Neuronal stem cell (in vitro differentiated cells): Measurements from ENCODE around the gene ELP1.
"Not testable (repeated sequence)": the region's sequence is repeated elsewhere in the genome, so short reads cannot be mapped to it uniquely, and the experiment has no call there.

Source experiments
- DNase-seq: peaks from one replicate; pipeline ENCODE4 v3.0.0-alpha.2; 2013; ENCODE audit warnings: low spot score
- H2AFZ ChIP-seq: one replicate; pipeline ENCODE4 v1.6.1; 2013; ENCODE audit warnings: mild to moderate bottlenecking, low read length, inconsistent platforms
- H2AK5ac ChIP-seq: 2 replicates; pipeline ENCODE4 v1.6.1; 2013; ENCODE audit warnings: low read depth, mild to moderate bottlenecking, inconsistent platforms, low read length, moderate library complexity, mixed read lengths
- H2BK120ac ChIP-seq: 2 replicates; pipeline ENCODE4 v1.6.1; 2013; ENCODE audit warnings: low read depth, mild to moderate bottlenecking, inconsistent platforms, low read length, moderate library complexity, mixed read lengths
- H2BK12ac ChIP-seq: one replicate; pipeline ENCODE4 v1.6.1; 2013; ENCODE audit warnings: low read length, inconsistent platforms
- H2BK15ac ChIP-seq: 2 replicates; pipeline ENCODE4 v1.6.1; 2013; ENCODE audit warnings: mild to moderate bottlenecking, low read length, inconsistent platforms, mixed read lengths
- H2BK5ac ChIP-seq: one replicate; pipeline ENCODE4 v1.6.1; 2013; ENCODE audit warnings: inconsistent platforms, mild to moderate bottlenecking, low read length, moderate library complexity
- H3K14ac ChIP-seq: one replicate; pipeline ENCODE4 v1.6.1; 2013; ENCODE audit warnings: low read length, inconsistent platforms
- H3K18ac ChIP-seq: 2 replicates; pipeline ENCODE4 v1.6.1; 2013; ENCODE audit warnings: low read length, inconsistent platforms
- H3K23ac ChIP-seq: 2 replicates; pipeline ENCODE4 v1.6.1; 2013; ENCODE audit warnings: low read depth, mild to moderate bottlenecking, mixed read lengths, low read length, inconsistent platforms; ENCODE audit not compliant: poor library complexity
- H3K27ac ChIP-seq: replicated peaks from 3 replicates; pipeline ENCODE4 v1.5.1; 2013; ENCODE audit warnings: low read length, inconsistent platforms
- H3K27me3 ChIP-seq, 3 experiments: 2 replicates each; pipeline ENCODE4 v1.6.1; 2013; ENCODE audit warnings: low read length in 3 of 3, mild to moderate bottlenecking in 2 of 3, inconsistent platforms in 1 of 3, low read depth in 1 of 3, mixed read lengths in 1 of 3, moderate library complexity in 1 of 3; ENCODE audit not compliant: control insufficient read depth in 3 of 3, insufficient read depth in 3 of 3
- H3K36me3 ChIP-seq, 2 donors: replicated peaks in 1 of 2; 2 replicates each; pipeline ENCODE4 v1.6.1; 2013; ENCODE audit warnings: low read length in 2 of 2; ENCODE audit not compliant: control insufficient read depth in 2 of 2, insufficient read depth in 2 of 2
- H3K4ac ChIP-seq: 2 replicates; pipeline ENCODE4 v1.6.1; 2013; ENCODE audit warnings: inconsistent platforms, mild to moderate bottlenecking, low read length, moderate library complexity
- H3K4me1 ChIP-seq, 2 donors: 1 replicate in 1 of 2; 2 replicates in 1 of 2; pipeline ENCODE4 v1.6.1; 2013; ENCODE audit warnings: low read length in 2 of 2, low read depth in 1 of 2; ENCODE audit not compliant: control insufficient read depth in 2 of 2, insufficient read depth in 1 of 2
- H3K4me2 ChIP-seq: one replicate; pipeline ENCODE4 v1.6.1; 2013; ENCODE audit warnings: mild to moderate bottlenecking, low read length, inconsistent platforms; ENCODE audit not compliant: insufficient read depth, poor library complexity, severe bottlenecking
- H3K4me3 ChIP-seq, 2 donors: 2 replicates each; pipeline ENCODE4 v1.5.1; 2013; ENCODE audit warnings: low read length in 2 of 2, mild to moderate bottlenecking in 2 of 2, inconsistent platforms in 1 of 2, moderate library complexity in 1 of 2
- H3K79me1 ChIP-seq: one replicate; pipeline ENCODE4 v1.6.1; 2013; ENCODE audit warnings: low read depth, mild to moderate bottlenecking, inconsistent platforms, low read length, moderate library complexity
- H3K9ac ChIP-seq: one replicate; pipeline ENCODE4 v1.6.1; 2013; ENCODE audit warnings: mild to moderate bottlenecking, low read depth, low read length, inconsistent platforms; ENCODE audit not compliant: poor library complexity
- H3K9me3 ChIP-seq, 2 donors: replicated peaks in 1 of 2; 2 replicates each; pipeline versions ENCODE3 to v1.6.1; 2013; ENCODE audit warnings: low read length in 2 of 2, mild to moderate bottlenecking in 2 of 2, inconsistent platforms in 1 of 2, low read depth in 1 of 2, mixed read lengths in 1 of 2, moderate library complexity in 1 of 2; ENCODE audit not compliant: control insufficient read depth in 2 of 2, insufficient read depth in 1 of 2
- H4K8ac ChIP-seq: one replicate; pipeline ENCODE4 v1.6.1; 2013; ENCODE audit warnings: low read depth, mild to moderate bottlenecking, inconsistent platforms, low read length, moderate library complexity
- H4K91ac ChIP-seq: one replicate; pipeline ENCODE4 v1.6.1; 2013; ENCODE audit warnings: low read length, low read depth, mild to moderate bottlenecking, inconsistent platforms; ENCODE audit not compliant: poor library complexity
- WGBS, 2 donors: extraction: QIAGEN DNeasy Blood & Tissue Kit; methylation state at CpG; one replicate each; pipeline ENCODE4 v1.1.7; 2013; ENCODE audit warnings: missing lambda C conversion rate in 2 of 2, mixed read lengths in 1 of 2; ENCODE audit not compliant: insufficient read length in 2 of 2, insufficient replicate concordance in 1 of 2; ENCODE audit errors: extremely low coverage in 2 of 2; 5-methylcytosine and 5-hydroxymethylcytosine counted together

Gene ELP1

DNA sequence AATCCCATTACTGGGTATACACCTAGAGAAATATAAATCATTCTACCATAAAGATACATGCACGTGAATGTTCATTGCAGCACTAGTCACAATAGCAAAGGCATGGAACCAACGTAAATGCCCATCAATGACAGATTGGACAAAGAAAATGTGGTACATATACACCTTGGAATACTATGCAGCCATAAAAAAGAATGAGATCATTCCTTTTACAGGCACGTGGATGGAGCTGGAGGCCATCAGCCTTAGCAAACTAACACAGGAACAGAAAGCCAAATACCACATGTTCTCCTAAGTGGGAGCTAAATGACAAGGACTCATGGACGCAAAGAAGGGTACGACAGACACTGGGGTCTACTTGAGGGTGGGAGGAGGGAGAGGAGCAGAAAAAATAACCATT lies 94.4 kb downstream of the ELP1 start:
- H3K9me3 ChIP-seq, H3K18ac ChIP-seq, H2AK5ac ChIP-seq, H4K91ac ChIP-seq, H3K4me2 ChIP-seq, H3K9ac ChIP-seq, H2AFZ ChIP-seq, H3K36me3 ChIP-seq, H2BK15ac ChIP-seq, H3K4me1 ChIP-seq, H3K14ac ChIP-seq, H3K4ac ChIP-seq, H2BK12ac ChIP-seq, H4K8ac ChIP-seq, H2BK5ac ChIP-seq, H3K27me3 ChIP-seq, DNase-seq, H3K27ac ChIP-seq, H3K23ac ChIP-seq, H3K79me1 ChIP-seq, H2BK120ac ChIP-seq, H3K4me3 ChIP-seq: not testable (repeated sequence)
- WGBS, 2 donors: no CpG with 5 or more reads among the region's 5 CpGs

- Histone ChIP-seq H3K9ac (no peak overlapping the region), H2BK5ac (no peak overlapping the region), H3K14ac (no peak overlapping the region), H4K91ac (no peak overlapping the region), H2BK12ac (no peak overlapping the region), H3K36me3 (no peaks in the 10 kb centered on the region), H3K9me3 (no peaks in the 10 kb centered on the region), H3K79me1 (no peaks in the 10 kb centered on the region), H2AFZ (no peak overlapping the region), H2BK15ac (no peak overlapping the region), H4K8ac (no peak overlapping the region), H2BK120ac (no peak overlapping the region), H3K27me3 (peaks cover 0 to under 1% (median 0%) of the 10 kb centered on the region in 3 experiments), H3K4me1 (peaks cover 0 to 1% of the 10 kb centered on the region in 2 donors), H2AK5ac (no peak overlapping the region), H3K4me3 (no peak overlapping the region), H3K18ac (no peak overlapping the region), H3K23ac (no peak overlapping the region), H3K4me2 (no peak overlapping the region), H3K4ac (no peak overlapping the region), H3K27ac (no peak overlapping the region)
- no CpG with 5 or more reads among the region's 6 CpGs for WGBS, 2 donors
- DNase-seq: no peak
Measured at GRCh38 chr9:108838017-108838416, 95.9 kb downstream of the ELP1 start.

- no peak overlapping the region for H3K4ac ChIP-seq
- H2BK12ac ChIP-seq: no peak overlapping the region
- no peak overlapping the region for H3K14ac ChIP-seq
Measured at GRCh38 chr9:108837530-108837929, 96.4 kb downstream of the ELP1 start.

GRCh38 chr9:108836781-108837180 lies 97.1 kb downstream of the ELP1 start:
- H3K4me2 ChIP-seq: no peak overlapping the region
- H3K79me1 ChIP-seq: no peaks in the 10 kb centered on the region
- no peak overlapping the region for H2BK120ac ChIP-seq
- WGBS, 2 donors: no CpG with 5 or more reads among the region's 5 CpGs
- H3K9me3 ChIP-seq: no peaks in the 10 kb centered on the region
- H3K36me3 ChIP-seq: no peaks in the 10 kb centered on the region
- H3K4ac ChIP-seq: no peak overlapping the region
- no peak overlapping the region for H4K8ac ChIP-seq
- H3K4me3 ChIP-seq: no peak overlapping the region
- H4K91ac ChIP-seq: no peak overlapping the region
- no peak overlapping the region for H3K23ac ChIP-seq
- no peak overlapping the region for H3K27ac ChIP-seq
- no peak overlapping the region for H2AFZ ChIP-seq
- H3K14ac ChIP-seq: no peak overlapping the region
- no peak overlapping the region for H2BK15ac ChIP-seq
- H3K18ac ChIP-seq: no peak overlapping the region
- H2BK5ac ChIP-seq: no peak overlapping the region
- H3K9ac ChIP-seq: no peak overlapping the region
- DNase-seq: no peak
- H3K4me1 ChIP-seq: peaks cover 0 to 1% of the 10 kb centered on the region in 2 donors
- no peak overlapping the region for H2AK5ac ChIP-seq
- H3K27me3 ChIP-seq: no peaks in the 10 kb centered on the region
- H2BK12ac ChIP-seq: no peak overlapping the region

More at GRCh38 chr9:108837530-108837929, 96.4 kb downstream of the ELP1 start:
- Histone ChIP-seq H3K4me1 (peaks cover 0 to 1% of the 10 kb centered on the region in 2 donors), H3K23ac (no peak overlapping the region), H4K91ac (no peak overlapping the region), H4K8ac (no peak overlapping the region), H2AFZ (no peak overlapping the region), H3K27ac (no peak overlapping the region), H2AK5ac (no peak overlapping the region), H3K9me3 (no peaks in the 10 kb centered on the region), H2BK15ac (no peak overlapping the region), H3K79me1 (no peaks in the 10 kb centered on the region), H2BK120ac (no peak overlapping the region), H3K36me3 (no peaks in the 10 kb centered on the region), H3K4me2 (no peak overlapping the region), H3K4me3 (no peak overlapping the region), H3K9ac (no peak overlapping the region), H3K18ac (no peak overlapping the region), H2BK5ac (no peak overlapping the region), H3K27me3 (no peaks in the 10 kb centered on the region)
- no peak for DNase-seq
- WGBS, 2 donors: no CpG with 5 or more reads among the region's 4 CpGs
